ENCODE data around the gene HSFX4.
"Not testable (repeated sequence)": the region's sequence is repeated elsewhere in the genome, so short reads cannot be mapped to it uniquely, and the experiment has no call there.

GRCh38 chrX:149932970-149933369 is 3.6 kb downstream of the HSFX4 start:
- TF ChIP-seq CTCF (IDR thresholded peaks at IDR 0.05 in 2 of 3, conservative IDR thresholded peaks at IDR 0.05 in 1 of 3; ENCODE audit: insufficient read depth in 2 of 3, low read depth in 1 of 3, low read length in 3 of 3); ZBTB17 (CRISPR knock-in tag; IDR thresholded peaks at IDR 0.05); HIVEP1 (CRISPR knock-in tag; IDR thresholded peaks at IDR 0.05); SETDB1 (IDR thresholded peaks at IDR 0.05; ENCODE audit: low read length); MAX (CRISPR knock-in tag; IDR thresholded peaks at IDR 0.05); MEIS2 (IDR thresholded peaks at IDR 0.05; ENCODE audit: partially characterized antibody); ATF4 (CRISPR knock-in tag; IDR thresholded peaks at IDR 0.05); FOXJ3 (CRISPR knock-in tag; IDR thresholded peaks at IDR 0.05); TBP (optimal IDR thresholded peaks at IDR 0.05; ENCODE audit: low read depth, low read length): not testable (repeated sequence)

All from K562 (cell line).